A549 (cell line): ENCODE results near the gene PCNP. TPM values are rescaled to one million over a fixed set of nuclear protein-coding genes. Genes with fewer than 3 reads are reported as not detected.
A peak's percentile ranks its signal among the peaks of the same experiment; 100 is the strongest.
"Not testable (repeated sequence)": the region's sequence is repeated elsewhere in the genome, so short reads cannot be mapped to it uniquely, and the experiment has no call there.

Experiments
- ATAC-seq, 2 experiments: fragments of 200-7000 bp in 1 of 2; fragments of >200 bp in 1 of 2; cut with Nextera tagmentation in 1 of 2; cut with Tn5 transposase in 1 of 2; 3 replicates each; pipeline versions ENCODE4 v1.8.0 to v1.9.1; 2018 to 2020; ENCODE audit warnings: mild to moderate bottlenecking in 1 of 2, moderate library complexity in 1 of 2
- CTCF ChIA-PET: fragments of 300-600 bp; sonication (Branson Sonifier 250); formaldehyde crosslinking; extraction: SDS; loops from one replicate; lab custom pipeline; 2021; ENCODE audit warnings: antibody characterized with exemption, inconsistent platforms; lab: Yijun Ruan, JAX
- POLR2A ChIA-PET: fragments of 350-600 bp; formaldehyde crosslinking; extraction: SDS; loops from one replicate; lab custom pipeline; 2021; ENCODE audit warnings: antibody characterized with exemption, inconsistent platforms; lab: Yijun Ruan, JAX
- DNase-seq, 2 experiments: peaks; one replicate each; pipeline versions ENCODE4 v3.0.0 to v3.0.0-alpha.2; 2011 to 2016; ENCODE audit warnings: low read depth in 1 of 2, low spot score in 1 of 2
- FAIRE-seq: peaks from 2 replicates; lab custom pipeline; 2011; peaks lifted over from hg19 to GRCh38; lab: Jason Lieb, UNC
- H3K27ac ChIP-seq, 2 experiments: fragments of >200 bp; sonication (Bioruptor Twin); formaldehyde crosslinking; 3 replicates each; pipeline ENCODE4 v1.5.1; 2016 to 2017
- H3K4me1 ChIP-seq: fragments of >200 bp; sonication (Bioruptor Twin); formaldehyde crosslinking; 3 replicates; pipeline ENCODE4 v1.6.1; 2016
- H3K4me2 ChIP-seq: fragments of >200 bp; sonication (Bioruptor Twin); formaldehyde crosslinking; 3 replicates; pipeline ENCODE4 v1.6.1; 2016
- H3K4me3 ChIP-seq: fragments of >200 bp; sonication (Bioruptor Twin); formaldehyde crosslinking; 3 replicates; pipeline ENCODE4 v1.5.1; 2016
- H3K9me3 ChIP-seq: fragments of >200 bp; sonication (Bioruptor Twin); formaldehyde crosslinking; 3 replicates; pipeline ENCODE4 v1.6.1; 2016
- BCL3 ChIP-seq: fragments of >200 bp; sonication (Bioruptor Twin); formaldehyde crosslinking; IDR thresholded peaks from 3 replicates; pipeline ENCODE4 v1.6.1; 2016
- CEBPB ChIP-seq, 2 experiments: fragments of >200 bp in 1 of 2; sonication (Bioruptor Twin) in 1 of 2; formaldehyde crosslinking in 1 of 2; IDR thresholded peaks; 2 replicates each; pipeline ENCODE4 v1.6.1; 2012 to 2016
- EHMT2 ChIP-seq: fragments of 200-600 bp; sonication (generic); IDR thresholded peaks from 2 replicates; pipeline ENCODE4 v1.6.1; 2016; ENCODE audit warnings: antibody characterized with exemption, low read depth, mild to moderate bottlenecking, moderate library complexity
- ELK1 ChIP-seq: fragments of 150-350 bp; IDR thresholded peaks from 2 replicates; pipeline ENCODE4 v1.6.1; 2014; ENCODE audit warnings: low read depth, mild to moderate bottlenecking, low read length
- EP300 ChIP-seq, 2 experiments: fragments of >200 bp; sonication (Bioruptor Twin); formaldehyde crosslinking; IDR thresholded peaks; 2 replicates in 1 of 2; 3 replicates in 1 of 2; pipeline ENCODE4 v1.6.1; 2016 to 2017
- ESRRA ChIP-seq: fragments of 150-350 bp; IDR thresholded peaks from 2 replicates; pipeline ENCODE4 v1.6.1; 2014; ENCODE audit warnings: mild to moderate bottlenecking, low read length, borderline replicate concordance
- GATA3 ChIP-seq: IDR thresholded peaks from 2 replicates; pipeline ENCODE4 v1.6.1; 2012; ENCODE audit warnings: borderline replicate concordance
- HOXB5 ChIP-seq: fragments of 250-450 bp; sonication (Bioruptor Pico); IDR thresholded peaks from 2 replicates; pipeline ENCODE4 v1.5.0; 2020; ENCODE audit warnings: mild to moderate bottlenecking, moderate library complexity
- JUN ChIP-seq, 2 experiments: fragments of >200 bp; sonication (Bioruptor Twin); formaldehyde crosslinking; IDR thresholded peaks; 2 replicates in 1 of 2; 3 replicates in 1 of 2; pipeline ENCODE4 v1.6.1; 2016 to 2017
- KDM5A ChIP-seq: fragments of 200-600 bp; sonication (generic); IDR thresholded peaks from 2 replicates; pipeline ENCODE4 v1.6.1; 2016; ENCODE audit warnings: antibody characterized with exemption, mild to moderate bottlenecking
- MYC ChIP-seq: IDR thresholded peaks from 2 replicates; pipeline ENCODE4 v1.6.1; 2012; ENCODE audit warnings: mild to moderate bottlenecking, inconsistent platforms, low read length, improper control_type of control experiment, borderline replicate concordance
- PHF8 ChIP-seq: fragments of 200-600 bp; sonication (generic); IDR thresholded peaks from 2 replicates; pipeline ENCODE4 v1.6.1; 2016; ENCODE audit warnings: low read depth, mild to moderate bottlenecking, antibody characterized with exemption, moderate library complexity, borderline replicate concordance
- POLR2A ChIP-seq: IDR thresholded peaks from 2 replicates; pipeline ENCODE4 v1.6.1; 2012; ENCODE audit warnings: mild to moderate bottlenecking, low read length
- SMC3 ChIP-seq: fragments of >200 bp; sonication (Bioruptor Twin); formaldehyde crosslinking; IDR thresholded peaks from 3 replicates; pipeline ENCODE4 v1.6.1; 2018; ENCODE audit warnings: inconsistent platforms
- WGBS: methylation state at CpG from one replicate; pipeline ENCODE4 v1.1.6; 2017; ENCODE audit errors: missing lambda C conversion rate; 5-methylcytosine and 5-hydroxymethylcytosine counted together
- polyA plus RNA-seq, 4 experiments: library from polyadenylated mRNA; depleted of rRNA in 3 of 4; stranded (reverse); fragments of >200 nt; fragmentation: RNase III in 1 of 4; extraction: RNeasy Plus Mini Kit Qiagen cat#74134 plus additional on column Dnase treatment in 1 of 4; gene quantifications; 2 replicates in 3 of 4; 3 replicates in 1 of 4; pipeline ENCODE4 v1.2.3, GENCODE V29; 2011 to 2017
- TF ChIP-seq, protein P1 (sequence below): fragments of 200-600 bp; sonication (generic); IDR thresholded peaks from 2 replicates; pipeline ENCODE4 v1.6.1; 2016; ENCODE audit warnings: antibody characterized with exemption, mild to moderate bottlenecking, moderate library complexity
- TF ChIP-seq, protein P2 (sequence below): fragments of 250-450 bp; sonication (Bioruptor Pico); IDR thresholded peaks from 2 replicates; pipeline ENCODE4 v1.5.0; 2020; ENCODE audit warnings: low read depth, mild to moderate bottlenecking, moderate library complexity
- TF ChIP-seq, protein P3 (sequence below): IDR thresholded peaks from 2 replicates; pipeline ENCODE4 v1.6.1; 2012

The PCNP gene
- polyA plus RNA-seq, 2 of the 4 experiments (the other 2 are of a cell fraction): 114 to 135 TPM

DNA sequence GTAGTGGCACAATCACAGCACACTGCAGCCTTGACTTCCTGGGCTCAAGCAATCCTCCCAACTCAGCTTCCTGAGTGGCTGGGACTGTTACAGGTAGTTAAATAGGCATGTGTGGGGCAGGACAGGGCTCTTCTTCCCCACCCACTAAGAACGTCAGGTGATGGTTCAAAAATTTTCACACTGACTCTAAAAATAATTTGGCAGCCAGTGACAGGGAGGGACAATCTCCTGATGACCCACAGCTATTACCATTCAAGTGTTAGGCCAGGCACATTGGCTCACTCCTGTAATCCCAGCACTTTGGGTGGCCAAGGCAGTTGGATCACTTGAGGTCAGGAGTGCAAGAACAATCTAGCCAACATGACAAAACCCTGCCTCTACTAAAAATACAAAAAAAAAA, 24.5 kb upstream of the PCNP start (continued):
- no peak for TF ChIP-seq GATA3
- TF ChIP-seq ELK1: no peak

DNA sequence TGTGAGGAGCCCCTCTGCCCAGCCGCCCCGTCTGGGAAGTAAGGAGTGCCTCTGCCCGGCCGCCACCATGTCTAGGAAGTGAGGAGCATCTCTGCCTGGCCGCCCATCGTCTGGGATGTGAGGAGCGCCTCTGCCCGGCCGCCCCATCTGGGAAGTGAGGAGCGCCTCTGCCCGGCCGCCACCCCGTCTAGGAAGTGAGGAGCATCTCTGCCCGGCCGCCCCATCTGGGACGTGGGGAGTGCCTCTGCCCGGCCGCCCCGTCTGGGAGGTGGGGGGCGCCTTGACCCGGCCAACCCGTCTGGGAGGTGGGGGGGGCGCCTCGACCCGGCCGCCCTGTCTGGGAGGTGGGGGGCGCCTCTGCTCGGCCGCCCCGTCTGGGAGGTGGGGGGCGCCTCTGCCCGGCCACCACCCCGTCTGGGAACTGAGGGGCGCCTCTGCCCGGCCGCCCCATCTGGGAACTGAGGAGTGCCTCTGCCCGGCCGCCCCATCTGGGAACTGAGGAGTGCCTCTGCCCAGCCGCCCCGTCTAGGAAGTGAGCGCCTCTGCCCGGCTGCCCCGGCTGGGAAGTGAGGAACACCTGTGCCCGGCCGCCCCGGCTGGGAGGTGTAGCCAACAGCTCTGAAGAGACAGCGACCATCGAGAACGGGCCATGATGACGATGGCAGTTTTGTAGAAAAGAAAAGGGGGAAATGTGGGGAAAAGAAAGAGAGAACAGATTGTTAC, 22.5 kb upstream of the PCNP start:
- WGBS: 78% methylated on average over 9 of the region's 50 CpGs
- not testable (repeated sequence) for H3K27ac ChIP-seq, FAIRE-seq

GRCh38 chr3:101553381-101553780, 20.6 kb upstream of the PCNP start:
- not testable (repeated sequence) for DNase-seq, H3K4me2 ChIP-seq, H3K4me1 ChIP-seq, FAIRE-seq, H3K9me3 ChIP-seq, ATAC-seq, H3K4me3 ChIP-seq, H3K27ac ChIP-seq
- CTCF ChIA-PET: interaction anchor here (0.7 kb wide), 1 partner anchor 28 kb away, joined by 3 read pairs; no protein-coding TSS in a partner anchor
- WGBS: 65% methylated on average over 5 of the region's 5 CpGs
- POLR2A ChIA-PET: interaction anchor here (1.5 kb wide), 1 partner anchor 9 kb away, joined by 3 read pairs; no protein-coding TSS in a partner anchor

More for the DNA sequence above, 22.5 kb upstream of the PCNP start:
- DNase-seq, CTCF ChIA-PET, POLR2A ChIA-PET, H3K4me2 ChIP-seq, H3K4me3 ChIP-seq, H3K9me3 ChIP-seq, ATAC-seq, H3K4me1 ChIP-seq: not testable (repeated sequence)

- H3K4me3 ChIP-seq: no peak overlapping the region
- H3K9me3 ChIP-seq: no peaks in the 10 kb centered on the region
- H3K27ac ChIP-seq: no peak overlapping the region
- TF ChIP-seq SMC3 (no peak), JUN (IDR thresholded peaks at IDR 0.05) (no peak), CEBPB (IDR thresholded peaks at IDR 0.05) (no peak)
- WGBS: 30% methylated on average over 3 of the region's 3 CpGs
- H3K4me2 ChIP-seq: no peak overlapping the region
- ChIA-PET POLR2A (no interaction called here), CTCF (interaction anchor here (0.8 to 1.0 kb wide), 2 partner anchors 11 to 18 kb away, joined by 3 read pairs; partner anchors contain the start of gene PCNP)
- H3K4me1 ChIP-seq: no peaks in the 10 kb centered on the region
- FAIRE-seq (no peak), DNase-seq (no peak), ATAC-seq (no peak)
These were observed 17.9 kb upstream of the PCNP start for GRCh38 chr3:101556064-101556463.

DNA sequence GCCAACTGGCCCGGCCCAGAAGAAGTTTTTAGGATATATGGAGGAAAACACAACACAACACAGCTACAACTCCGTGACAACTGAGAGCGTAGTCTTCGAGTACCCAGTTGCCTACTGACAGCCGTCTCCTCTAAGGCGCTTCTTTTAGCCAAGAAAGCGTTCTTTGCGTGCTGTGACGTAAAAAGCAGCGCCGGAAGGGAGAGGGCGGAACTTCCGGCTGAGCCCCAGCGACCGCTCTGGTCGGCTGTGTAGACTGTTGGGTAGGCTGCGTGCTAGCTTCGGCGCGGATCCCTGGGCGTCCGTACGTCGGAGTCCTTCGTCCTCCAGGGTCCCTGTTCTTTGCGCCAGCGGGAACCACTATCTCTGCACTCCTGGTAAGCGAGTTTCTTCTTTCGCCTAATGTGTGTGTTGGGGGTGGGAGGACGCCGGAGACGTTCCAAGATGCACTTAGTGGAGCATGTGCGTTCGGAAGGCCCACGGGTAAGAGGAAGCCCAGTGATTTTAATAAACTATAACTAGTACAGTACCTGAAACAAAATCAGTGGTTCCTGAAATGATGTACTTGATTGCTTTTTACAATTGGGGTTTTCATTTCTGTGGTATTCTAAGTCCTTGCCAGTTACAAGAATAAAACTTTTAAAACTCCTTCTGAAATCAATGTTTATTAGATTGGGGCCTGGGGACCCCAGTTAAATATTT, 12.2 kb upstream of the PCNP start, which contains the start of gene TRMT10C:
Gene TRMT10C, plus strand, starts transcription at position 239 of the 699 bp plus-strand sequence. CDS start 2,914 bp downstream, outside the sequence.
- no peak for FAIRE-seq
- no peaks in the 10 kb centered on the region for H3K9me3 ChIP-seq
- peak; percentile 90 to 93 for DNase-seq
- CTCF ChIA-PET: interaction anchor here (0.6 to 3.0 kb wide), 3 partner anchors 11 to 377 kb away, joined by 3 to 18 read pairs (median 3); partner anchors contain the start of gene PCNP
- peak within 1 kb of the TSS; percentile 93 for H3K4me2 ChIP-seq
- peak within 1 kb of the TSS; percentile 93 for H3K4me3 ChIP-seq
- peaks cover 13% of the 10 kb centered on the region; the same call in 2 of the 3 replicates for H3K4me1 ChIP-seq
- POLR2A ChIA-PET: interaction anchor here (0.7 to 1.8 kb wide), 7 partner anchors 9 to 115 kb away, joined by 3 to 29 read pairs (median 5); partner anchors contain the start of genes PCNP, SENP7 and ZBTB11
- ATAC-seq: peak; percentile 100
- WGBS: under 1% methylated on average over 26 of the region's 35 CpGs
- peak within 1 kb of the TSS; percentile 88 to 93 for H3K27ac ChIP-seq
- TF ChIP-seq ESRRA (no peak), CEBPB (IDR thresholded peaks at IDR 0.05) (no peak), KDM5A (peak; percentile 42; the same call in 1 of the 2 replicates), EP300 (IDR thresholded peaks at IDR 0.05) (no peak), BCL3 (peak; percentile 87; the same call in 1 of the 3 replicates), EHMT2 (no peak), POLR2A (peak; percentile 77; the same call in 1 of the 2 replicates), PHF8 (peak; percentile 89), HOXB5 (0 out of 2 replicates have a peak, but pooled peaks have one; percentile 49), MYC (peak; percentile 44)
- TF ChIP-seq, protein P1, sequence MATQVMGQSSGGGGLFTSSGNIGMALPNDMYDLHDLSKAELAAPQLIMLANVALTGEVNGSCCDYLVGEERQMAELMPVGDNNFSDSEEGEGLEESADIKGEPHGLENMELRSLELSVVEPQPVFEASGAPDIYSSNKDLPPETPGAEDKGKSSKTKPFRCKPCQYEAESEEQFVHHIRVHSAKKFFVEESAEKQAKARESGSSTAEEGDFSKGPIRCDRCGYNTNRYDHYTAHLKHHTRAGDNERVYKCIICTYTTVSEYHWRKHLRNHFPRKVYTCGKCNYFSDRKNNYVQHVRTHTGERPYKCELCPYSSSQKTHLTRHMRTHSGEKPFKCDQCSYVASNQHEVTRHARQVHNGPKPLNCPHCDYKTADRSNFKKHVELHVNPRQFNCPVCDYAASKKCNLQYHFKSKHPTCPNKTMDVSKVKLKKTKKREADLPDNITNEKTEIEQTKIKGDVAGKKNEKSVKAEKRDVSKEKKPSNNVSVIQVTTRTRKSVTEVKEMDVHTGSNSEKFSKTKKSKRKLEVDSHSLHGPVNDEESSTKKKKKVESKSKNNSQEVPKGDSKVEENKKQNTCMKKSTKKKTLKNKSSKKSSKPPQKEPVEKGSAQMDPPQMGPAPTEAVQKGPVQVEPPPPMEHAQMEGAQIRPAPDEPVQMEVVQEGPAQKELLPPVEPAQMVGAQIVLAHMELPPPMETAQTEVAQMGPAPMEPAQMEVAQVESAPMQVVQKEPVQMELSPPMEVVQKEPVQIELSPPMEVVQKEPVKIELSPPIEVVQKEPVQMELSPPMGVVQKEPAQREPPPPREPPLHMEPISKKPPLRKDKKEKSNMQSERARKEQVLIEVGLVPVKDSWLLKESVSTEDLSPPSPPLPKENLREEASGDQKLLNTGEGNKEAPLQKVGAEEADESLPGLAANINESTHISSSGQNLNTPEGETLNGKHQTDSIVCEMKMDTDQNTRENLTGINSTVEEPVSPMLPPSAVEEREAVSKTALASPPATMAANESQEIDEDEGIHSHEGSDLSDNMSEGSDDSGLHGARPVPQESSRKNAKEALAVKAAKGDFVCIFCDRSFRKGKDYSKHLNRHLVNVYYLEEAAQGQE: peak; percentile 30; the same call in 1 of the 2 replicates
- TF ChIP-seq, protein P2, sequence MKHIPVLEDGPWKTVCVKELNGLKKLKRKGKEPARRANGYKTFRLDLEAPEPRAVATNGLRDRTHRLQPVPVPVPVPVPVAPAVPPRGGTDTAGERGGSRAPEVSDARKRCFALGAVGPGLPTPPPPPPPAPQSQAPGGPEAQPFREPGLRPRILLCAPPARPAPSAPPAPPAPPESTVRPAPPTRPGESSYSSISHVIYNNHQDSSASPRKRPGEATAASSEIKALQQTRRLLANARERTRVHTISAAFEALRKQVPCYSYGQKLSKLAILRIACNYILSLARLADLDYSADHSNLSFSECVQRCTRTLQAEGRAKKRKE (CRISPR knock-in tag): peak; percentile 8; the same call in 1 of the 2 replicates
- TF ChIP-seq, protein P3, sequence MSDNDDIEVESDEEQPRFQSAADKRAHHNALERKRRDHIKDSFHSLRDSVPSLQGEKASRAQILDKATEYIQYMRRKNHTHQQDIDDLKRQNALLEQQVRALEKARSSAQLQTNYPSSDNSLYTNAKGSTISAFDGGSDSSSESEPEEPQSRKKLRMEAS: peak; percentile 95
